Measurements from ENCODE around the gene C11orf16. TPM values are rescaled to one million over a fixed set of nuclear protein-coding genes. Genes with fewer than 3 reads are reported as not detected.

C11orf16 gene
- total and polyA plus RNA-seq, 2 donors (not counting 3 experiments of a cell fraction or from before 2014, with no cell fraction given), result not detected

GRCh38 chr11:8967184-8967583 lies 34.4 kb upstream of the C11orf16 start:
- TF ChIP-seq GATA2 (IDR thresholded peaks at IDR 0.05; ENCODE audit: insufficient read depth, insufficient read length, low read depth, low read length) (no peak), JUN (IDR thresholded peaks at IDR 0.05; ENCODE audit: borderline replicate concordance, insufficient read depth, insufficient read length, low read depth) (no peak), EZH2 (IDR thresholded peaks at IDR 0.05; ENCODE audit: borderline replicate concordance, low read depth, low read length, severe bottlenecking) (no peak)
- H3K9me1 ChIP-seq (replicated peaks; ENCODE audit: control insufficient read depth, extremely low read depth, insufficient read depth, low read length), result no peaks in the 10 kb centered on the region
- POLR2A ChIA-PET, result no interaction called here
- peaks cover 14% of the 10 kb centered on the region for H3K79me2 ChIP-seq (ENCODE audit: control insufficient read depth, insufficient read depth, low read length)
- H3K4me2 ChIP-seq (ENCODE audit: insufficient read depth, low read length), result no peak overlapping the region
- H3K9ac ChIP-seq (replicated peaks; ENCODE audit: extremely low read depth, insufficient read depth, low read length), result no peak overlapping the region
- CTCF ChIA-PET, result no interaction called here
- H3K4me3 ChIP-seq (replicated peaks in 1 of 3; ENCODE audit: insufficient read depth in 1 of 3, low read depth in 1 of 3, low read length in 3 of 3), result no peak overlapping the region
- FAIRE-seq (no peak), DNase-seq (ENCODE audit: low read depth, low spot score) (no peak)
- intact Hi-C loops (cut with micrococcal nuclease) (loop anchor here (5.0 kb wide), 1 partner anchor 540 kb away; no protein-coding TSS in a partner anchor), dilution Hi-C loops (cut with MboI; ENCODE audit: extremely low pct_ligation_motif_present, low sequenced_read_pairs) (no loop called here)
- H3K36me3 ChIP-seq (ENCODE audit: control insufficient read depth in 2 of 2, extremely low read depth in 1 of 2, insufficient read depth in 2 of 2, low read length in 2 of 2), result no peaks in the 10 kb centered on the region
- H3K4me1 ChIP-seq (ENCODE audit: control insufficient read depth, extremely low read depth, insufficient read depth, low read length), result peaks cover 15% of the 10 kb centered on the region
- H3K27ac ChIP-seq (ENCODE audit: insufficient read depth, low read depth, low read length), result no peak overlapping the region
- H4K20me1 ChIP-seq (replicated peaks; ENCODE audit: control insufficient read depth, extremely low read depth, insufficient read depth, low read length), result no peaks in the 10 kb centered on the region
- H3K9me3 ChIP-seq (replicated peaks; ENCODE audit: control insufficient read depth, insufficient read depth, low read length), result no peaks in the 10 kb centered on the region
- H3K27me3 ChIP-seq (ENCODE audit: control insufficient read depth in 2 of 2, insufficient read depth in 2 of 2, low read length in 2 of 2), result no peaks in the 10 kb centered on the region
- no peak overlapping the region for H2AFZ ChIP-seq (ENCODE audit: low read depth, low read length)
- no TSS peak for BruUV-seq (replicated peaks)

GRCh38 chr11:8964324-8965320 lies 31.9 kb upstream of the C11orf16 start, which contains the start of gene TMEM9B:
Gene TMEM9B (minus strand): TSS chr11:8964442. CDS start chr11:8964313, 129 bp downstream.
- TF ChIP-seq MAX (IDR thresholded peaks at IDR 0.05; ENCODE audit: insufficient read depth, insufficient read length) (peak; percentile 60), MYC (IDR thresholded peaks at IDR 0.05; ENCODE audit: low read depth, low read length) (no peak), FOS (IDR thresholded peaks at IDR 0.05; ENCODE audit: borderline replicate concordance, insufficient read depth, low read length) (peak; percentile 12), POLR2A (IDR thresholded peaks at IDR 0.05; ENCODE audit: low read depth, low read length) (peak; percentile 96), JUN (IDR thresholded peaks at IDR 0.05; ENCODE audit: borderline replicate concordance, insufficient read depth, insufficient read length, low read depth) (no peak), POLR2AphosphoS5 (IDR thresholded peaks at IDR 0.05; ENCODE audit: insufficient read depth, low read depth, low read length) (peak; percentile 83)
- peak within 1 kb of the TSS; percentile 94 for H3K4me2 ChIP-seq (ENCODE audit: insufficient read depth, low read length)
- dilution Hi-C loops (cut with MboI; ENCODE audit: extremely low pct_ligation_motif_present, low sequenced_read_pairs) (no loop called here), intact Hi-C loops (cut with micrococcal nuclease) (loop anchor here (1.0 to 5.0 kb wide), 4 partner anchors 54 to 543 kb away; partner anchors contain the start of genes AKIP1, RPL27A and TRIM66)
- TSS peak; percentile 72 for BruUV-seq (replicated peaks)
- H3K27ac ChIP-seq (ENCODE audit: insufficient read depth, low read depth, low read length), result peak within 1 kb of the TSS; percentile 88
- FAIRE-seq (peak; percentile 87), DNase-seq (ENCODE audit: low read depth, low spot score) (peak; percentile 83)
- peaks cover 15% of the 10 kb centered on the region for H3K4me1 ChIP-seq (ENCODE audit: control insufficient read depth, extremely low read depth, insufficient read depth, low read length)
- H3K36me3 ChIP-seq (ENCODE audit: control insufficient read depth in 2 of 2, extremely low read depth in 1 of 2, insufficient read depth in 2 of 2, low read length in 2 of 2), result no peaks in the 10 kb centered on the region
- H3K4me3 ChIP-seq (replicated peaks in 1 of 3; ENCODE audit: insufficient read depth in 1 of 3, low read depth in 1 of 3, low read length in 3 of 3), result peak within 1 kb of the TSS; percentile 71 to 91 (median 81)
- peaks cover 22% of the 10 kb centered on the region for H3K79me2 ChIP-seq (ENCODE audit: control insufficient read depth, insufficient read depth, low read length)
- CTCF ChIA-PET, result interaction anchor here (1.0 to 2.7 kb wide), 6 partner anchors 18 to 542 kb away, joined by 3 to 25 read pairs (median 4); no protein-coding TSS in a partner anchor
- no peaks in the 10 kb centered on the region for H3K27me3 ChIP-seq (ENCODE audit: control insufficient read depth in 2 of 2, insufficient read depth in 2 of 2, low read length in 2 of 2)
- H3K9ac ChIP-seq (replicated peaks; ENCODE audit: extremely low read depth, insufficient read depth, low read length), result peak within 1 kb of the TSS; percentile 96
- POLR2A ChIA-PET, result interaction anchor here (0.6 kb wide), 1 partner anchor 753 kb away, joined by 5 read pairs; no protein-coding TSS in a partner anchor
- peak within 1 kb of the TSS; percentile 96 for H2AFZ ChIP-seq (ENCODE audit: low read depth, low read length)
- no peaks in the 10 kb centered on the region for H3K9me3 ChIP-seq (replicated peaks; ENCODE audit: control insufficient read depth, insufficient read depth, low read length)
- no peaks in the 10 kb centered on the region for H4K20me1 ChIP-seq (replicated peaks; ENCODE audit: control insufficient read depth, extremely low read depth, insufficient read depth, low read length)
- H3K9me1 ChIP-seq (replicated peaks; ENCODE audit: control insufficient read depth, extremely low read depth, insufficient read depth, low read length), result no peaks in the 10 kb centered on the region
